ENCODE results near the gene RPL13A. TPM values are rescaled to one million over a fixed set of nuclear protein-coding genes. Genes with fewer than 3 reads are reported as not detected.

RPL13A gene
- total and polyA plus RNA-seq, 2 of the 4 experiments (the other 2 are of a cell fraction), result 1,477 to 2,069 TPM

DNA sequence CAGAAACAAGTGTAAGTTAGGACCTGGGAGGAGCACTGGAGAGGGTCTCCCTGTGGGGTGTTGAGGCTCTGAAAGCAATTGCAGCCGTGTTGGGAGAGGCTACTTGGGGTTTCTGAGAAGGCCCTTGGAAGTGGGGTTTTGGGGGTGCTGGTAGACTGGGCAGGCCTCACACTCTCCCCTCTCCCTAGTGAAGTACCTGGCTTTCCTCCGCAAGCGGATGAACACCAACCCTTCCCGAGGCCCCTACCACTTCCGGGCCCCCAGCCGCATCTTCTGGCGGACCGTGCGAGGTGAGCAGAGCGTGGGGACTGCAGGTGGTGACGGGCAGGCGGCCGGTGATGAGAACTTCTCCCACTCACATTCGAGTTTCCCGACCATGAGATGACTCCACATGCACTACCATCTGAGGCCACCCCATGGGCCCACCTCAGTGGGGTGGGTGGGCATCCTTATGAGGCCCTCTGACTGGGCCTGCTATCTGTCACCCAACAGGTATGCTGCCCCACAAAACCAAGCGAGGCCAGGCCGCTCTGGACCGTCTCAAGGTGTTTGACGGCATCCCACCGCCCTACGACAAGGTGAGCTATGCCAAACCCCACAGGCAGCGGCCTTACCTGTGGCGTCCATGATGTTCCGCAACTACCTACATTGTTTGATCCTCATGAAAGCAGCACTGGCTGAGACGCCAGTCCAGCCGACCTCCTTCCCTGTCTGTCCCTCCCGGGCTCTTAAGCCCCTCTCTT lies 3.0 kb downstream of the RPL13A start:
- no TSS peak for BruUV-seq (replicated peaks)

More for the DNA sequence above, 3.0 kb downstream of the RPL13A start:
- H4K20me1 ChIP-seq (ENCODE audit: insufficient read depth, low read length), result peaks cover 56% of the 10 kb centered on the region
- 0 out of 2 replicates have a peak overlapping the region, but pooled peaks have one; percentile 24 for H3K9ac ChIP-seq (ENCODE audit: low read depth, low read length)
- H3K36me3 ChIP-seq (ENCODE audit: control insufficient read depth, insufficient read depth, low read length), result peaks cover 47% of the 10 kb centered on the region
- ChIA-PET POLR2A (ENCODE audit: unreplicated experiment) (no interaction called here), CTCF (no interaction called here)
- no peak overlapping the region for H3K4ac ChIP-seq (ENCODE audit: low read depth, low read length)
- H3K9me3 ChIP-seq (ENCODE audit: control insufficient read depth, insufficient read depth, low read length), result no peaks in the 10 kb centered on the region
- no peak overlapping the region for H2AK5ac ChIP-seq (ENCODE audit: low read depth, low read length)
- DNase-seq (no peak), ATAC-seq (ENCODE audit: low read depth) (no peak)
- H3K9me1 ChIP-seq (ENCODE audit: insufficient read depth, low read length), result peaks cover 5% of the 10 kb centered on the region
- 96% methylated on average over 11 of the region's 27 CpGs; no CpG with 5 or more reads in 1 of the 2 experiments for WGBS, 2 experiments (ENCODE audit: extremely low coverage in 2 of 2, insufficient read length in 1 of 2)
- no peak overlapping the region for H3K4me3 ChIP-seq (ENCODE audit: insufficient read depth, low read depth, low read length)
- H2BK15ac ChIP-seq (ENCODE audit: low read depth, low read length), result no peak overlapping the region
- H2AFZ ChIP-seq (replicated peaks; ENCODE audit: low read length, poor library complexity), result no peak overlapping the region
- no peak overlapping the region for H4K91ac ChIP-seq (ENCODE audit: insufficient read depth, low read depth, low read length)
- H3K4me2 ChIP-seq (ENCODE audit: low read depth, low read length), result no peak overlapping the region
- H4K8ac ChIP-seq (ENCODE audit: low read depth in 2 of 2, low read length in 2 of 2), result peak overlapping the region in 1 of 2 experiments; percentile 31; a peak in 1 of 4 replicates
- dilution Hi-C loops (cut with HindIII; ENCODE audit: low sequenced_read_pairs, unreplicated experiment) (no loop called here), intact Hi-C loops (cut with micrococcal nuclease) (no loop called here), in situ Hi-C loops (cut with MboI; ENCODE audit: low sequenced_read_pairs) (loop anchor here (10.0 kb wide), 1 partner anchor 174 kb away; the partner anchor contains the start of genes BCL2L12 and IRF3)
- H3K14ac ChIP-seq (replicated peaks; ENCODE audit: low read depth, low read length), result no peak overlapping the region
- no peaks in the 10 kb centered on the region for H3K27me3 ChIP-seq (ENCODE audit: control insufficient read depth, insufficient read depth, low read length)
- H2BK5ac ChIP-seq (ENCODE audit: low read depth, low read length, poor library complexity, severe bottlenecking), result no peak overlapping the region
- no peak overlapping the region for H4K5ac ChIP-seq (ENCODE audit: low read depth, low read length)
- TF ChIP-seq, protein P1, sequence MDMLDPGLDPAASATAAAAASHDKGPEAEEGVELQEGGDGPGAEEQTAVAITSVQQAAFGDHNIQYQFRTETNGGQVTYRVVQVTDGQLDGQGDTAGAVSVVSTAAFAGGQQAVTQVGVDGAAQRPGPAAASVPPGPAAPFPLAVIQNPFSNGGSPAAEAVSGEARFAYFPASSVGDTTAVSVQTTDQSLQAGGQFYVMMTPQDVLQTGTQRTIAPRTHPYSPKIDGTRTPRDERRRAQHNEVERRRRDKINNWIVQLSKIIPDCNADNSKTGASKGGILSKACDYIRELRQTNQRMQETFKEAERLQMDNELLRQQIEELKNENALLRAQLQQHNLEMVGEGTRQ (IDR thresholded peaks at IDR 0.05; ENCODE audit: low read depth, low read length), result no peak
- TF ChIP-seq CHD1 (IDR thresholded peaks at IDR 0.05; ENCODE audit: low read depth, low read length) (no peak), MXI1 (IDR thresholded peaks at IDR 0.05; ENCODE audit: borderline replicate concordance, low read depth, low read length) (no peak), MAZ (IDR thresholded peaks at IDR 0.05; ENCODE audit: borderline replicate concordance, low read depth, low read length) (no peak), SMC3 (IDR thresholded peaks at IDR 0.05; ENCODE audit: low read depth, low read length) (no peak), RCOR1 (IDR thresholded peaks at IDR 0.05; ENCODE audit: insufficient replicate concordance, low read length) (no peak), NFE2L2 (IDR thresholded peaks at IDR 0.05; ENCODE audit: low read depth, low read length) (no peak), RFX5 (IDR thresholded peaks at IDR 0.05; ENCODE audit: low read depth, low read length) (no peak), POLR2A (IDR thresholded peaks at IDR 0.05; ENCODE audit: low read depth, low read length) (no peak), MAFK (IDR thresholded peaks at IDR 0.05; ENCODE audit: low read depth, low read length) (no peak)
- TF ChIP-seq, protein P2, sequence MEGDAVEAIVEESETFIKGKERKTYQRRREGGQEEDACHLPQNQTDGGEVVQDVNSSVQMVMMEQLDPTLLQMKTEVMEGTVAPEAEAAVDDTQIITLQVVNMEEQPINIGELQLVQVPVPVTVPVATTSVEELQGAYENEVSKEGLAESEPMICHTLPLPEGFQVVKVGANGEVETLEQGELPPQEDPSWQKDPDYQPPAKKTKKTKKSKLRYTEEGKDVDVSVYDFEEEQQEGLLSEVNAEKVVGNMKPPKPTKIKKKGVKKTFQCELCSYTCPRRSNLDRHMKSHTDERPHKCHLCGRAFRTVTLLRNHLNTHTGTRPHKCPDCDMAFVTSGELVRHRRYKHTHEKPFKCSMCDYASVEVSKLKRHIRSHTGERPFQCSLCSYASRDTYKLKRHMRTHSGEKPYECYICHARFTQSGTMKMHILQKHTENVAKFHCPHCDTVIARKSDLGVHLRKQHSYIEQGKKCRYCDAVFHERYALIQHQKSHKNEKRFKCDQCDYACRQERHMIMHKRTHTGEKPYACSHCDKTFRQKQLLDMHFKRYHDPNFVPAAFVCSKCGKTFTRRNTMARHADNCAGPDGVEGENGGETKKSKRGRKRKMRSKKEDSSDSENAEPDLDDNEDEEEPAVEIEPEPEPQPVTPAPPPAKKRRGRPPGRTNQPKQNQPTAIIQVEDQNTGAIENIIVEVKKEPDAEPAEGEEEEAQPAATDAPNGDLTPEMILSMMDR (conservative IDR thresholded peaks at IDR 0.05; ENCODE audit: low read depth, low read length), result no peak
- no peak overlapping the region for H3K56ac ChIP-seq (ENCODE audit: extremely low read depth, insufficient read depth, low read length)
- H2AK9ac ChIP-seq (replicated peaks; ENCODE audit: low read depth, low read length, poor library complexity), result peak overlapping the region; percentile 69
- no peak overlapping the region for H2BK120ac ChIP-seq (ENCODE audit: low read depth, low read length)
- H3K79me1 ChIP-seq (ENCODE audit: low read depth in 1 of 2, low read length in 2 of 2), result peaks cover 11 to 39% of the 10 kb centered on the region in 2 experiments
- H3K23ac ChIP-seq (ENCODE audit: low read depth, low read length), result peak overlapping the region; percentile 77; the same call in 1 of the 2 replicates
- H3K18ac ChIP-seq (ENCODE audit: low read depth, low read length), result no peak overlapping the region
- H3K27ac ChIP-seq (ENCODE audit: insufficient read depth, low read length), result peak overlapping the region; percentile 17; the same call in 1 of the 2 replicates
- no peak overlapping the region for H2BK20ac ChIP-seq (ENCODE audit: low read depth, low read length)
- peaks cover 7% of the 10 kb centered on the region for H3K4me1 ChIP-seq (ENCODE audit: control insufficient read depth, insufficient read depth, low read length)
